ENCODE data around the gene HSD17B12. TPM values are rescaled to one million over a fixed set of nuclear protein-coding genes. Genes with fewer than 3 reads are reported as not detected.

The HSD17B12 gene
- total and polyA plus RNA-seq, 2 of the 13 experiments (the other 11 are each of a cell fraction or from before 2014, with no cell fraction given), result 50.3 to 117 TPM

- CTCF ChIA-PET (ENCODE audit: low intra/inter-chr PET ratio, low total read pairs), result no interaction called here
- in situ Hi-C loops (cut with HindIII; ENCODE audit: extremely low pct_ligation_motif_present, low pct_unique_long_range_greater_than_20kb) (no loop called here), intact Hi-C loops (cut with micrococcal nuclease; ENCODE audit: unreplicated experiment) (no loop called here)
- H3K9me3 ChIP-seq (ENCODE audit: low read length), result no peaks in the 10 kb centered on the region
- ATAC-seq (no peak), DNase-seq (ENCODE audit: low spot score) (no peak), FAIRE-seq (no peak)
- POLR2A ChIA-PET, result no interaction called here
- no peaks in the 10 kb centered on the region for H3K27me3 ChIP-seq (ENCODE audit: control insufficient read depth in 1 of 2, insufficient read depth in 2 of 2, low read length in 2 of 2)
- no peak overlapping the region for H3K4me3 ChIP-seq (replicated peaks in 1 of 3; ENCODE audit: insufficient read depth in 1 of 3, low read depth in 2 of 3, low read length in 3 of 3)
- WGBS (ENCODE audit: low lambda C conversion rate), result 98% methylated on average over 12 of the region's 12 CpGs
- H4K20me1 ChIP-seq (ENCODE audit: insufficient read depth, low read length), result peaks cover 43% of the 10 kb centered on the region; the same call in 1 of the 2 replicates
- no peak overlapping the region for H3K4me2 ChIP-seq (ENCODE audit: low read depth, low read length)
- no TSS peak for BruUV-seq (replicated peaks)
- H2AFZ ChIP-seq (ENCODE audit: low read length), result no peak overlapping the region
- no peak overlapping the region for H3K9ac ChIP-seq (ENCODE audit: insufficient read depth, low read depth, low read length)
- H3K27ac ChIP-seq (ENCODE audit: extremely low read length, insufficient read depth, low read length), result no peak overlapping the region
- H3K4me1 ChIP-seq (ENCODE audit: insufficient read depth, low read length), result peaks cover 37% of the 10 kb centered on the region
- no peak for TF ChIP-seq CEBPG (CRISPR knock-in tag; IDR thresholded peaks at IDR 0.05)
- TF ChIP-seq ZNF549 (CRISPR knock-in tag; IDR thresholded peaks at IDR 0.05), result no peak
- no peak for TF ChIP-seq ZNF496 (CRISPR knock-in tag; IDR thresholded peaks at IDR 0.05; ENCODE audit: insufficient replicate concordance)
- TF ChIP-seq RARA (CRISPR knock-in tag; IDR thresholded peaks at IDR 0.05), result no peak
- TF ChIP-seq SMAD3 (CRISPR knock-in tag; IDR thresholded peaks at IDR 0.05), result no peak
- no peak for TF ChIP-seq RELA (CRISPR knock-in tag; IDR thresholded peaks at IDR 0.05)
- TF ChIP-seq HOXA9 (CRISPR knock-in tag; IDR thresholded peaks at IDR 0.05; ENCODE audit: borderline replicate concordance), result no peak
- TF ChIP-seq RNF2 (conservative IDR thresholded peaks at IDR 0.05; ENCODE audit: low read depth), result no peak
- peaks cover 0 to 17% of the 10 kb centered on the region in 2 experiments; a peak in 3 of 5 replicates for H3K36me3 ChIP-seq (replicated peaks in 1 of 2; ENCODE audit: control insufficient read depth in 1 of 2, insufficient read depth in 2 of 2, low read length in 2 of 2)
- H3K79me2 ChIP-seq (ENCODE audit: insufficient read depth, low read length), result peaks cover 76% of the 10 kb centered on the region
These were observed 53.7 kb downstream of the HSD17B12 start for GRCh38 chr11:43734256-43734655.

- Histone ChIP-seq H3K4me3 (replicated peaks in 1 of 3; ENCODE audit: insufficient read depth in 1 of 3, low read depth in 2 of 3, low read length in 3 of 3) (no peak overlapping the region), H3K4me2 (ENCODE audit: low read depth, low read length) (no peak overlapping the region), H3K36me3 (replicated peaks in 1 of 2; ENCODE audit: control insufficient read depth in 1 of 2, insufficient read depth in 2 of 2, low read length in 2 of 2) (peaks cover 0 to 17% of the 10 kb centered on the region in 2 experiments; a peak in 3 of 5 replicates), H3K9me3 (ENCODE audit: low read length) (no peaks in the 10 kb centered on the region), H3K4me1 (ENCODE audit: insufficient read depth, low read length) (peaks cover 37% of the 10 kb centered on the region), H3K79me2 (ENCODE audit: insufficient read depth, low read length) (peaks cover 76% of the 10 kb centered on the region), H4K20me1 (ENCODE audit: insufficient read depth, low read length) (peaks cover 43% of the 10 kb centered on the region; the same call in 1 of the 2 replicates), H3K27ac (ENCODE audit: extremely low read length, insufficient read depth, low read length) (no peak overlapping the region), H3K27me3 (ENCODE audit: control insufficient read depth in 1 of 2, insufficient read depth in 2 of 2, low read length in 2 of 2) (no peaks in the 10 kb centered on the region), H3K9ac (ENCODE audit: insufficient read depth, low read depth, low read length) (no peak overlapping the region), H2AFZ (ENCODE audit: low read length) (no peak overlapping the region)
- no peak for DNase-seq (ENCODE audit: low spot score)
- in situ Hi-C loops (cut with HindIII; ENCODE audit: extremely low pct_ligation_motif_present, low pct_unique_long_range_greater_than_20kb), result no loop called here
- intact Hi-C loops (cut with micrococcal nuclease; ENCODE audit: unreplicated experiment), result no loop called here
- no peak for ATAC-seq
- WGBS (ENCODE audit: low lambda C conversion rate), result 97% methylated on average over 1 of the region's 1 CpG
- BruUV-seq (replicated peaks), result no TSS peak
- CTCF ChIA-PET (ENCODE audit: low intra/inter-chr PET ratio, low total read pairs), result no interaction called here
- no peak for FAIRE-seq
- POLR2A ChIA-PET, result no interaction called here
- TF ChIP-seq ZNF597 (CRISPR knock-in tag; IDR thresholded peaks at IDR 0.05), result no peak
- no peak for TF ChIP-seq ZNF713 (CRISPR knock-in tag; IDR thresholded peaks at IDR 0.05)
- no peak for TF ChIP-seq HNRNPK (IDR thresholded peaks at IDR 0.05; ENCODE audit: low read depth, low read length, poor library complexity, severe bottlenecking)
- TF ChIP-seq STAG1 (CRISPR knock-in tag; IDR thresholded peaks at IDR 0.05), result no peak
- no peak for TF ChIP-seq ZFP36L2 (CRISPR knock-in tag; IDR thresholded peaks at IDR 0.05)
- TF ChIP-seq ZSCAN22 (CRISPR knock-in tag; IDR thresholded peaks at IDR 0.05), result no peak
- TF ChIP-seq ZNF503 (CRISPR knock-in tag; IDR thresholded peaks at IDR 0.05), result no peak
- no peak for TF ChIP-seq GPN1 (CRISPR knock-in tag; IDR thresholded peaks at IDR 0.05; ENCODE audit: borderline replicate concordance)
- TF ChIP-seq ZNF607 (CRISPR knock-in tag; IDR thresholded peaks at IDR 0.05; ENCODE audit: borderline replicate concordance), result no peak
These were observed 54.6 kb downstream of the HSD17B12 start for GRCh38 chr11:43735115-43735514.
